GM21786 (cell line): Measurements from ENCODE around the gene FOXA3.

Source experiments
- ATAC-seq: cut with Tn5 transposase; IDR thresholded peaks from one replicate; pipeline ENCODE4 v1.9.1; 2021; ENCODE audit not compliant: unreplicated experiment

FOXA3 gene

DNA sequence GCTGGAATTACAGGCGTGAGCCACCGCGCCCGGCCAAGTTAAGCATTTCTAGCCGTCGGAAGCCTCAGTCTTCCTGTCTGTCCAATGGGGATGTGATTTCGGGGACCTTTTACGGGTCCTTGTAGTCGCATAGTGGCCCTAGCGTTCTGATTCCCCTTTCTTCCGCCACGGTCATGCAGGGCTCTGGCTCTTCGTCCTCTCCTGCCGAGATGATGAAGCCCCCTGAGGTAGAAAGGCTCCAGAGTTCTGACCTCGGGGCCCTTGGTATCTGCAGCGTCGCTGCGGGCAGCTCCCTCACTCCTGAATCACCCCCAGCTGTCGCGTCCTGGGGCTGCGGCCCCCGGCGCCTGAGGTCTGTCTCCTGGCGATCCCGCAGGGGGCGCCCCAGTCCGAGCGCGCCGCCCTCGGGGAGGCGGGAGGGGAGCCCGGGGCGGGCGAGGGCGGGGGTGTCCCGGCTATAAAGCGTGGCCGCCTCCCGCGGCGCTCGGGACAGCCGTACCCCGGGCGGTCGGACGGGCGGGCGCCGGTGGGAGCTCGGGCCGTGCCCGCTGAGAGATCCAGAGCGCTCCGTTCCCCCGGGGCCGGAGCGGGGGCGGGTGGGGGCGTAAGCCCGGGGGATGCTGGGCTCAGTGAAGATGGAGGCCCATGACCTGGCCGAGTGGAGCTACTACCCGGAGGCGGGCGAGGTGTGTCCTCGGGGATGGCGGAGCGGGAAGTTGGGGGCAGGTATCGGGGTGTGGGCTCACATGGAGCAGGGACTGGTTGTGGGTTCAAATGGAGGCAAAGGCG, at the start of gene FOXA3:
FOXA3 (plus strand) TSS at position 487 of the 789 bp plus-strand sequence; CDS start at position 618, 131 bp downstream.
- no peak for ATAC-seq

DNA sequence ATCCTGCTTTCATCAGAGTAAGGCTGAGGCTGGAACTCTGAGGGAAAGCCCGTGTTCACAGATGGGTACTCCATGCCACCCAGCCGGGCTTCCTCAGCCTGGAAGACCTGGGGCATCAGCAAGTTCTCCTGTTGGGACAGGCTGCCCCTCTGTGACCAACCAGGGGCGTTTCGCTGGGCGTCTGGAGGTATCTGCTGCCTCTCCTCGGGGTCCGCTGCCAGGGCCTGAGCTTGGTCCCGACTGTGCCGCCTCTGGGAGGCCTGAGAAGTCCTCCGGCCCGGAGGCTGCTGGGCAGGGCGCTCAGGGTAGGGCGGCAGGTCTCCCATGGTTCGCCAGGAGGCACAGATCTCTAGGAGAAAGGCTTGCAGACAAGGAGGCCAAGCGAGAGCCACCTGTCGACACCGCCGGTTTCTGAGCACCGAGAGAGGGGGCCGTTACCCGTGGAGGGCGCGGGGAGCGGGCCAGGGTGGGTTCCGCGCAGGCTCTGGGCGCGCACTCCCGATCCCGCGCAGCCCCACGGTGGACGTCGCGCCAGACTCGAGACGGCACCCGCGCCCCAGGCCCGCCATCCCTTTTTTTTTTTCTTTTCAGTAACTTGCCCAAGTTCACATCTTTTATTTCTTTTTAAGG, 49.2 kb upstream of the FOXA3 start, which contains the start of gene RSPH6A:
RSPH6A (minus strand) TSS at position 458 of the 630 bp plus-strand sequence; CDS start at position 326, 132 bp downstream.
- no peak for ATAC-seq

GRCh38 chr19:45815481-45816216, 48.5 kb upstream of the FOXA3 start:
- no peak for ATAC-seq

DNA sequence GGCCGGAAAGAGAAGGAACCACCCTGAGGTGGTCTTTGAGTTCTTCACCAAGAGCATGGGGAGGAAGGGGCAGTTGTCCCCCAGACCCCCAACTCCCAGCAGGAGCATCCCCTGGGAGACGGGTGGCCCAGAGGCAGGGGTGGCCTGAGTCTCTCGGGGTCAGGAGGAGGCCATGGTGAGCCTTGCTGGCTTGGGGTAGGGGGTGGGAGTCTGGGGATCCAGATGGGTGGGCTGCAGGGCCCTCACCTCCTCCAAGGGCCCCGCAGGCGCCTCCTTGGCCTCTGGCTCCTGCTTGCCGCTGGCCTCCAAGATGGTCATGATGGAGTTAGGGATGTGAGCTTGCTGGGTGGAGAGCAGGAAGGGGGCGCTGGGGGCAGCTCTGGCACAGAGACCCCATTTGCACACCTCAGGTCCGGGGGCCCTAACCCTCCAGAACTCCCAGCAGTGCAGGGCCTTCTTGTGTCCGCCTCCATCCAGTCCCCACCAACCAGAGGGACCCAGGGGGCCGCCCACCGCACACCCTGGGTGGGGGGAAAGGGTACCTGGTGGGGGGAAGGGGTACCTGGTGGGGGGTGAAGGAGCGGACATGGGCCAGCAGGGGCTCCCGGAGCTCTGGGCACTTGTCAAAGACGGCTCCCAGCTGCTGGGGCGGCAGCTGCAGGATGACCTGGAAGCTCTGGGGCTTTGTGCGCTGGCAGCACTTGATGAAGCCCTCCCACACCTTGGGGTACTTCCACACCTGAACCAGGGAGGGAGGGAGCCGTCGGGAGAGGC, 47.7 kb upstream of the FOXA3 start:
- ATAC-seq, result no peak

DNA sequence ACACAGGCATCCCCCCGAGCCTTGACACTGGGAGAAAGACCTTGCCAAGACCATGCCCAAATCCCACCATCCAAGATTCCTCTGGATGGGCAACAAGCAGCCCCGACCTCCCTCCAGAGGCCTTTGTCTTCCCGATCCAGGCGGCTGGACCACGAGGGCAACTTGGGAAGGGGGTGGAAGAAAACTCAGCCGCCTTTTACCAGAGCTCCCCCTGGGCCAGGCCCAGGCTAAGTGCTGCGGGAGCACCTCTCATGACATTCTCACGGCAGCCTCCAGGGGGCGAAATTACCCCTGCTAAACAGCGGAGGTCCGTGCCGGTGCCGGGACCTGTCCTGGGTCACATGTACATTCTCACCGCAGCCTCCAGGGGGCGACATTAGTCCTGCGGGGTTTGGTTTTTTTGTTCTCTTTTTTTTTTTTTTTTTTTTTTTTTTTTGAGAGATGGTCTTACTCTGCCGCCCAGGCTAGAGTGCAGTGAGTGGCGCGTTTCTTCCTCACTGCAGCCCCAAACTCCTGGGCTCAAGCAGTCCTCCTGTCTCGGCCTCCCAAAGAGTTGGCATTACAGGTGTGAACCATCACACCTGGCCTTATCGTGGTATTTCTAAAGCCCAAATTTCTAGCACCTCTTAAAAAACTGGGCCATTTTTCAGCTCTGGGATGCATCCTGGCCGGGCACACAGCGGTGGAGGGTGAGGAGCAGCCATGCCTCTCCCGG, 47.0 kb upstream of the FOXA3 start:
- ATAC-seq, result peak; percentile 66

GRCh38 chr19:45817725-45818301, 46.3 kb upstream of the FOXA3 start:
- no peak for ATAC-seq

GRCh38 chr19:45819769-45820168, 44.4 kb upstream of the FOXA3 start:
- ATAC-seq, result no peak

DNA sequence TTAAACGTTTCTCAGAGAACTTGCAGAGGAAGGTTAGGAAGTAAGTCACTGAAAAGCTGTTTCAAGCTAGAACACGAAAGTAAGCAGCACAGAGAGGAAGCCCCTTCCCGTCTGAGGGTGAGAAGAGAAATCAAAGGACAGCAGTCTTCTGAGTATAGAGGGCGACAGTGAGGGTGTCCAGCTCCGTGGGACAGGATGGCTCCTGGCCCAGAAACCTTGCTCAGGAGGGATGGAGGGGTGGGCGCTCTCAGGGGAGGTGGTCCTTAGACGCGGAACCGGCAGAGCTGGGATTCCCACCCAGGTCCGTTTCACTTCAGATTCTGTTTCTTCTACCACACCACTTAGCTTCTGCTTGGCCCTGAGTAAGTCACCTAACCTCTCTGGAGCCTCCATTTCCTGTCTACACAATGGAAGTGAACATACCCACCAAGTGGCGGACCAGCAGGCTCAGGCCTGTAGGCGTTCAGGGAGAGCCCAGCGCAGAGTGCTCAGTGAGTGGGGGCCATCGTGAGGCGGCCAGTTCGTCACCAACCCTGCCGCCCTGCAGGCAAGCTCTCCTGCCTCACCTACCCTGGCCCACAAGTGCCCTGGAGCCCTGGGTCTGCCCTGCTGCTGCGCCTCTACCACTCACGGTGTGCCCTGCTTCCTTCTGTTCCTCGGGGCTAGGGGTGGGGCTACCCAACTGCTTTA, 43.6 kb upstream of the FOXA3 start:
- ATAC-seq, result no peak

- no peak for ATAC-seq
Observed at GRCh38 chr19:45821103-45821521, 43.0 kb upstream of the FOXA3 start.

GRCh38 chr19:45821570-45821969, 42.6 kb upstream of the FOXA3 start:
- no peak for ATAC-seq

- ATAC-seq, result no peak
Observed at GRCh38 chr19:45822716-45823115, 41.4 kb upstream of the FOXA3 start.

GRCh38 chr19:45823182-45823581, 40.9 kb upstream of the FOXA3 start:
- no peak for ATAC-seq

- no peak for ATAC-seq
Observed at GRCh38 chr19:45824041-45824471, 40.1 kb upstream of the FOXA3 start.

DNA sequence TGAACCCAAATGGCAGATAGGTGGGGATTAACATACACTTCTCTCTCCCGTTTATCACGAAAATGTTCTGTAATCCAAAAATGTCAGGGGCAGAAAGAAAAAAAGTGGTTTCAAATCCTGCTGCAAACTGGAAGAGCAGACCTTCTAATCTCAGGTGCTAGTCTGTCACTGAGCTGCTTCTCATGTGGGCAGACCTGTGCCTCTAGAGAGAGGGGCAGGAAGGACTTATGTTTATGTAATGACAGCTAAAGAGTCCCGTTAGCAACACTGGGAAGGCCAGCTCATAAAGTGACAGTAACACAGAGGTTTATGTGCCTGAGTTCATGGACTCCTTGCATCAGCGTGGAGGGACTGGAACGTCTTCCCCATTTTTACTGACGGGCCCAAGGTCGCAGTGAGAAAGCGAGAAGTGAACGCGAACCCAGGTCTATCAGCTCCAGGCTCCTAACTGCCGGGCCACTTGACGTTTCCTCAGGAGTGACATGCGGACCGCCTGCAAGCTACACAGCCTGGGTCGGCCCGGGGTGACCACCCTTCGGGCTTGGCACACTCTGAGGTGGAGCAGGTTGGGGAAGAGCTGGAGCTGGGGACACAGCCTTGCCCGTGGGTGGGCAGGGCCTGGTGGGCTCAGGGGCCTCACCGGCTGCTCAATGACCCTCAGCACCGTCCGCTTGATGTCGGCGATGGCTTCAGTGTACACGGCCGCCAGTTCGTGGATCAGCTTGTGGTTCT, 39.4 kb upstream of the FOXA3 start:
- no peak for ATAC-seq

GRCh38 chr19:45825263-45825605, 38.9 kb upstream of the FOXA3 start:
- no peak for ATAC-seq

DNA sequence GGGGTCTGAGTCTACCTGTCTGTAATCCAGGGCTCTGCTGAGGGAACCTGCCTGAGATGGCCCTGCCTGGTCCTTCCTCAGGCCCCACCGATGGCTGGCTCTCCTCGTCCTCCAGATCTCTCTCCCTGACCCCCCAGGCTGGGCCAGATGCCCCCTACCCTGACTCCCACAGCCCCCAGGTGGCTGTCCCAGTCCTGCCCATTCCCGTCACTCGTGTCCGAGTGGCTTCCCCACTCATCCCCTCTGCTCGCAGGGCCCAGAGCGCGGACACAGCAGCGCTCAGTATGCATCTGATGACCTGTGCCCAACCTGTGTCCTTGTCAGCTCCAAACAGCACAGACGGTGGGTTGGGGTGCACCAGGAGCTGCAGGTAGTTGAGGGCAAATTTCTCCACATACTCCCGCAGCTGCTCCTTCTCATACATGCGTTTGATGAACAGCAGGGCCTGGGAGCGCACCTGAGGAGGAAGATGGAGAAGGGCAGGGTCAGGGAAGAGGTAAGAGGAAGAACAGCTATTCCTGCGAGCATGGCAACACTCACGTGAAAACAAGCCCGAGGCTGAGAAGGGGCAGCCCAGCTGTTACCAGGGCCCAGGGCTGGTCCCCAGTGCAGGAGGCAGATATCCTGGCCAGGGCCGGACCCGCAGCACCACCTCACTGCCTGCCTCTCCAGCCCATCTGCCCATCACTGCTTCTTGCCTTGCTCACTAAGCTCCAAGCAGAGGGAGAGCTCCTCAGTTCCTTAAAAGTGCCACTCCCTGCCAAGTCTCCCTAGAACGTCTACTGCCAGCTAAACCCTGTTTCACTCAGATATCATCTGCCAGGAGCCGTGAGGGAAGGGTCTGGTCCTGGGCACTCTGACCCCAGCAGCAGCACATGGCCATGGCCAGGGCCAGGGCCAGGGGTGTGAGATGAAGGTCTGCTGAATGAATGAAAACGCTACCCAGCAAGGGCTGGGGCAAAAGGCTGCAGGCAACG, 37.9 kb upstream of the FOXA3 start:
- ATAC-seq, result no peak

DNA sequence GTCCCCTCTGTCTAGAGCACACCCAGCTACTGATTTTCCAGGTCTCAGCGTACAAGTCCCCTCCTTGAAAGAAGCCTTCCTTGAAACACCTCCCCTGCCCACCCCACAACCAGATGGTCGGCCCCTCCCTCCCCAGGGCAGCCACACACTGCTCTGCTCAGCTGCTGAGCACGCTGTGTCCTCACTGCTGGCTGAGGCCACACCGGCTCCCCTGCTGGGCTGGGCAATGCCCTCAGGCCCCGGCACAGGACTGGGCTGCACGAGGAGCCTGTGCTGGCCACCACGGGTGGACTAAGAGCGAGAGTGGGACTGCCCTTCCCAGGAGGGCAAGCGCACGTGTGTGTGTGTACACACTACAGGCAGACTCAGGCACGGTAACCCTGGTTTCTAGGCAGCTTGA, 37.2 kb upstream of the FOXA3 start:
- no peak for ATAC-seq
